GM12891 (cell line): ENCODE data around the gene ELK3.

Experiments
- PAX5 ChIP-seq: IDR thresholded peaks from 2 replicates; pipeline ENCODE4 v1.6.1; 2011; ENCODE audit warnings: low read length, moderate library complexity, mild to moderate bottlenecking; ENCODE audit not compliant: insufficient read depth, severe bottlenecking
- POLR2A ChIP-seq: IDR thresholded peaks from 2 replicates; pipeline ENCODE4 v1.6.1; 2011; ENCODE audit warnings: low read depth, low read length, control low read depth
- POLR2AphosphoS5 ChIP-seq: IDR thresholded peaks from 2 replicates; pipeline ENCODE4 v1.6.1; 2011; ENCODE audit warnings: low read depth, low read length, control low read depth
- SPI1 ChIP-seq: IDR thresholded peaks from 2 replicates; pipeline ENCODE4 v1.6.1; 2011; ENCODE audit warnings: low read depth, low read length, control low read depth
- TAF1 ChIP-seq: IDR thresholded peaks from 2 replicates; pipeline ENCODE4 v1.6.1; 2011; ENCODE audit warnings: low read depth, low read length, control low read depth

DNA sequence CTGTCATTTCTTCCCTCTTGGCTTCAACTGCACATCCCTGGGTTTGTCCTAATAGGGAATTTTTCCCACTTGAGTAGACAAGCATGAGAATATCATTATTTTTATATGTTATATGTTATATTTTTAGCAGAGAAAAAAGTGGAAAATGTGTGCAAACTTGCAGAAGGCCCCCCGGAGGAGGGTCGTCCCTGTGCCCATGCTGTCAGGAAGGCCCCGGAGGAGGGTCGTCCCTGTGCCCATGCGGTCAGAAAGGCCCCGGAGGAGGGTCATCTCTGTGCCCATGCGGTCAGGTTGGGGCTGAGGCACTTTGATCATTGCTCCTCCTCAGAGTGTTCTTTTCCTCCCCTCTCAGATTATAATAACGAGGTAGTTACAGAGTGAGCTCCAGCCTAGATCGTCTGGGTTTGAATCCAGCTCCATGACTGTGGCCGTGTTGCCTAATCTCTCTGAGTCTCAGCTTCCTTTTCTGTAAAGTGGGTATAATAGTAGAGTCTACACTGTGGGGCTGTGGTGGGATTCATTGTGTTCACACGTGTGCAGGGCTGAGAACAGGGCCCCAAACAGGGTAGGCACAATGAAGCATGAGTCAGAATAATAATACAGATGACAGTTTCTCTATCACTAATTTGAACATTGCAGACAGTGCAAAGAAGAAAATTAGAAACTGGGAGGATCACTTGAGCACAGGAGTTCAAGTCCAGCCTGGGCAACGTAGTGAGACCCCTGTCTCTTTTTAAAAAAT is 33.4 kb downstream of the ELK3 start:
- TF ChIP-seq POLR2A (no peak), POLR2AphosphoS5 (no peak), TAF1 (no peak), PAX5 (no peak), SPI1 (no peak)
